ENCODE measurements around the gene TTC14. TPM values are rescaled to one million over a fixed set of nuclear protein-coding genes. Genes with fewer than 3 reads are reported as not detected.
A peak's percentile ranks its signal among the peaks of the same experiment; 100 is the strongest.
"Not testable (repeated sequence)": the region's sequence is repeated elsewhere in the genome, so short reads cannot be mapped to it uniquely, and the experiment has no call there.

Gene TTC14
- polyA plus RNA-seq, 1 experiment, result 18.0 TPM

- ChIA-PET POLR2A (no interaction called here), CTCF (no interaction called here)
- H3K36me3 ChIP-seq (ENCODE audit: control insufficient read depth, insufficient read depth, low read length), result no peaks in the 10 kb centered on the region
- no peak for TF ChIP-seq CTCF (IDR thresholded peaks at IDR 0.05; ENCODE audit: insufficient read depth, low read depth, low read length)
- no peak for DNase-seq (ENCODE audit: low read depth)
- H3K4me3 ChIP-seq (ENCODE audit: low read depth, low read length), result no peak overlapping the region
- no peaks in the 10 kb centered on the region for H3K27me3 ChIP-seq (ENCODE audit: control insufficient read depth, insufficient read depth, low read length)
These were observed 26.4 kb upstream of the TTC14 start for GRCh38 chr3:180575571-180575970.

- no peak for DNase-seq (ENCODE audit: low read depth)
- POLR2A ChIA-PET, result no interaction called here
- CTCF ChIA-PET, result no interaction called here
- Histone ChIP-seq H3K4me3 (ENCODE audit: low read depth, low read length) (no peak overlapping the region), H3K27me3 (ENCODE audit: control insufficient read depth, insufficient read depth, low read length) (no peaks in the 10 kb centered on the region), H3K36me3 (ENCODE audit: control insufficient read depth, insufficient read depth, low read length) (no peaks in the 10 kb centered on the region)
- TF ChIP-seq CTCF (IDR thresholded peaks at IDR 0.05; ENCODE audit: insufficient read depth, low read depth, low read length), result no peak
These were observed 21.0 kb upstream of the TTC14 start for GRCh38 chr3:180580934-180581333.

- CTCF ChIA-PET, result no interaction called here
- TF ChIP-seq CTCF (IDR thresholded peaks at IDR 0.05; ENCODE audit: insufficient read depth, low read depth, low read length), result no peak
- DNase-seq (ENCODE audit: low read depth), result no peak
- H3K27me3 ChIP-seq (ENCODE audit: control insufficient read depth, insufficient read depth, low read length), result no peaks in the 10 kb centered on the region
- POLR2A ChIA-PET, result no interaction called here
- no peaks in the 10 kb centered on the region for H3K36me3 ChIP-seq (ENCODE audit: control insufficient read depth, insufficient read depth, low read length)
- H3K4me3 ChIP-seq (ENCODE audit: low read depth, low read length), result no peak overlapping the region
These were observed 11.6 kb upstream of the TTC14 start for GRCh38 chr3:180590396-180590795.

- POLR2A ChIA-PET; H3K36me3 ChIP-seq (ENCODE audit: control insufficient read depth, insufficient read depth, low read length); H3K27me3 ChIP-seq (ENCODE audit: control insufficient read depth, insufficient read depth, low read length); DNase-seq (ENCODE audit: low read depth); CTCF ChIA-PET; H3K4me3 ChIP-seq (ENCODE audit: low read depth, low read length): not testable (repeated sequence)
These were observed 8.3 kb upstream of the TTC14 start for GRCh38 chr3:180593631-180594030.

- Histone ChIP-seq H3K36me3 (ENCODE audit: control insufficient read depth, insufficient read depth, low read length) (no peaks in the 10 kb centered on the region), H3K27me3 (ENCODE audit: control insufficient read depth, insufficient read depth, low read length) (no peaks in the 10 kb centered on the region; the same call in 1 of the 2 replicates), H3K4me3 (ENCODE audit: low read depth, low read length) (no peak overlapping the region)
- DNase-seq (ENCODE audit: low read depth), result no peak
- peak; percentile 21; the same call in 1 of the 2 replicates for TF ChIP-seq CTCF (IDR thresholded peaks at IDR 0.05; ENCODE audit: insufficient read depth, low read depth, low read length)
- CTCF ChIA-PET, result interaction anchor here (0.6 to 1.2 kb wide), 4 partner anchors 16 to 828 kb away, joined by 3 read pairs; no protein-coding TSS in a partner anchor
- POLR2A ChIA-PET, result no interaction called here
These were observed 7.1 kb upstream of the TTC14 start for GRCh38 chr3:180594631-180595558.
